GM12801 (cell line): ENCODE measurements around the gene SEC31A.

Source experiments
- TF ChIP-seq, protein P1 (sequence below): IDR thresholded peaks from one replicate; pipeline ENCODE4 v1.5.1; 2011; ENCODE audit warnings: control low read depth; ENCODE audit not compliant: insufficient read length; ENCODE audit errors: extremely low read depth

The SEC31A gene

DNA sequence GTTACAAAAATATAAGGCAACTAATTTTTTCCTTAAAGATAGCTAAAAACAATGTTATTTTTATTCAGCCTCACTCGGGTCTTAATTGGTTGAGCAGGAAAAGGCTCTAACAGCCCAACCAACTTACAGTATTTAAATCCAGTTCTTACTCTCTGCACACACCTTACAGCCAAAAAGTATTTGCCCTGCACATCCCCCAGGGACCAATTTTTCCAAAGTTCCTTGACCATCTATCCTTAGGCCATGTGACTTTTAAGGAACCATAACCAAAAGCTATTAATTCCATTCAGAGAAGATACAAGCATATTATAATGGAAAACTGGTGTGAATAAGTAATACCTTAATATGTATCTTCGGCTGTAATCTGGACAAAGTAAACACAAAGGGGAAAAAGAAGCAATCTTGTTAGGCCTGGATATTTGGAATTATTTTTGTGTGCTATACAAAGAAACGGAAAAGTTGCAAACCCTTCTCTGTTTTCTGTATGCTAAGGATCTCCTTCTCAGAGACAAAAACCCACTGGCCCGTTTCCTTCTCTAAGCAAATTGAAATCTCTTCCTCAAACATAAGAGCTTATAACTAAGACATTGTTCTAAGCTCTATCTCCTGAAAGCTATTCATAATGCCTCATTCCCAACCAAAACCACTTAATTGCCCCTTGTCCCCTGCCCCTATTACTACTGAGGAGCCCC, 8.6 kb upstream of the SEC31A start:
- TF ChIP-seq, protein P1, sequence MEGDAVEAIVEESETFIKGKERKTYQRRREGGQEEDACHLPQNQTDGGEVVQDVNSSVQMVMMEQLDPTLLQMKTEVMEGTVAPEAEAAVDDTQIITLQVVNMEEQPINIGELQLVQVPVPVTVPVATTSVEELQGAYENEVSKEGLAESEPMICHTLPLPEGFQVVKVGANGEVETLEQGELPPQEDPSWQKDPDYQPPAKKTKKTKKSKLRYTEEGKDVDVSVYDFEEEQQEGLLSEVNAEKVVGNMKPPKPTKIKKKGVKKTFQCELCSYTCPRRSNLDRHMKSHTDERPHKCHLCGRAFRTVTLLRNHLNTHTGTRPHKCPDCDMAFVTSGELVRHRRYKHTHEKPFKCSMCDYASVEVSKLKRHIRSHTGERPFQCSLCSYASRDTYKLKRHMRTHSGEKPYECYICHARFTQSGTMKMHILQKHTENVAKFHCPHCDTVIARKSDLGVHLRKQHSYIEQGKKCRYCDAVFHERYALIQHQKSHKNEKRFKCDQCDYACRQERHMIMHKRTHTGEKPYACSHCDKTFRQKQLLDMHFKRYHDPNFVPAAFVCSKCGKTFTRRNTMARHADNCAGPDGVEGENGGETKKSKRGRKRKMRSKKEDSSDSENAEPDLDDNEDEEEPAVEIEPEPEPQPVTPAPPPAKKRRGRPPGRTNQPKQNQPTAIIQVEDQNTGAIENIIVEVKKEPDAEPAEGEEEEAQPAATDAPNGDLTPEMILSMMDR = no peak

DNA sequence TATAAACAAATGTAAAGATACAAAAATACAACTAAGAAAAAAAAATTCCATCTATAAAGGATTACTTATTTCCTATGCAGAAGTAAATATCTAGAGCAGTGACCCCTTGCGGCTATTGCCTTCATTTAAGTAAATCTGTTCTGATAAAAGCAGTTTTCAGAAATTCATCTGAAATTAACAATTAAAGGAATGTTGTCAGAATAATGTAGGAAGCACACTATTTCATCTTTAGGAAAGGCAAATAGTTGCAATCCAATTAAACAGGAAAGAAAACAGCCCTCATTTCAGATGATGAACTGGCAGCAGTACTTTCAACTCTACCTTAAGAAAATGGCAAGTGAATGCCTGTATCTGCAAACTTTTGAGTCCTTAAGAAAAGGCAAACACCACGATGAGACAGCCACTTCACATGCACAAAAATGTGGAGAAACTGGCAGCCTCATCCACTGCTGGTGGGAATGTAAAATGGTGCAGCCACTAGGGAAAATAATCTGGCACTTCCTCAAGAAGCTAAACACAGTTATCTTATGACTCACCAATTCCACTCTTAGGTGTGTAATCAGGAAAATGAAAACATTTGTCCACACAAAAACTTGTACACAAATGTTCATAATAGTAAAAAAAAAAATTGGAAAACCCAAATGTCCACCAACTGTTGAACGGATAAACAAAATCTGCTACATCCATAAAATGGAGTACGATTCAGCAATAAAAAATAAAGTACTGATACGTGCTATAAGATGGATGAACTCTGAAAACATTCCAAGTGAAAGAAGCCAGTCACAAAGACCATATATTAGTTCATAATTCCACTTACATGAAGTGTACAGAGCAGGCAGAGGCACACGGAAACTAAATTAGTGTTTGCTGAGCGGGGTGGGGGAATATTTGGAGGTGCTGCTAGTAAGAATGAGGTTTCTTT, 7.6 kb upstream of the SEC31A start:
- TF ChIP-seq, protein P1 = no peak

DNA sequence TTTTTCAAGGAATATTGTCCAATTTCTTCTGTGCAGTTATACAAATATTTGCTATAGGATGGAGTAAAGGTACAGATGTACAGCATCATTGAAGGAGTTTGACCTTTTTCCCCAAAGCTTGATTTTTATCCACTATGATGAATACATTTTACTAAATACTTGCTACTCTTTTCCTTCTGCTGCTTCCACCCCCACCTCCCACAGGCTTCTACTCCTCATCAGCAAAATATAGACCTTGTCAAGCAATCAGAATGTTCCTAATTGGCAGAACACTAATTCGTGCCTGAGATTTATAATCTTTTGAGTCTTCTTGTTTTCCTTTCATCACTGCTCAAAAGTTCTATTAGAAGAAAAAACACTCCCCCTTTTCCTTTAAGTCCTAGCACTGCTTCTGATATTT, 5.8 kb upstream of the SEC31A start:
- TF ChIP-seq, protein P1 = no peak

DNA sequence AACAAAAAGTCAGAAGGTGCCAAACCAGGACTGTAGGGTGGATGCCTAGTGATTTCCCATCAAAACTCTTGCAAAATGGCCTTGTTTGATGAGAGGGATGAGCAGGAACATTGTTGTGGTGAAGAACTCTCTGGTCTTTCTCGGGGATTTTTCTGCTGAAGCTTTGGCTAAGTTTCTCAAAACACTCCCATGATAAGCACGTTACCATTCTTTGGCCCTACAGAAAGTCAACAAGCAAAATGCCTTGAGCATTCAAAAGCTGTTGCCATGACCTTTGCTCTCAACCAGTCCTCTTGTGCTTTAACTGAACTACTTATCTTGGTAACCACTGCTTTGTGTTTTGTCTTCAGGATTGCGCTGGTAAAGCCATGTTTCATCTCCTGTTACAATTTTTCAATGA, 3.0 kb upstream of the SEC31A start:
- TF ChIP-seq, protein P1 = no peak

DNA sequence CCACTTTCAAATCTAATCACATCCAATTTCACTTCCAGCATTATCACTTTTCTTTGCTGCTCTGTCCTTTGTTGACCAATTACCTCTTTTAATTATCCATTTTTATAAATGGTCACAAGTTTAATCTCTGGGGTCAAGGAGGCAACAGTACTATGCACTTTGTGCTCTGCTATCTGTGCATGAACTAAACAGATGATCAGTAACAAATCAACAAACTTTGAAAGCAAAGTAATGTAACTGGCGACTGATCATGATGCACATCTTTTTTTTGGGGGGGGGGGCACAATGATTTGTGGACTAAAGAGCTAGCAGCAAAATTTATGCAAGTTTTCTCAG, 1.5 kb upstream of the SEC31A start:
- TF ChIP-seq, protein P1 = no peak

DNA sequence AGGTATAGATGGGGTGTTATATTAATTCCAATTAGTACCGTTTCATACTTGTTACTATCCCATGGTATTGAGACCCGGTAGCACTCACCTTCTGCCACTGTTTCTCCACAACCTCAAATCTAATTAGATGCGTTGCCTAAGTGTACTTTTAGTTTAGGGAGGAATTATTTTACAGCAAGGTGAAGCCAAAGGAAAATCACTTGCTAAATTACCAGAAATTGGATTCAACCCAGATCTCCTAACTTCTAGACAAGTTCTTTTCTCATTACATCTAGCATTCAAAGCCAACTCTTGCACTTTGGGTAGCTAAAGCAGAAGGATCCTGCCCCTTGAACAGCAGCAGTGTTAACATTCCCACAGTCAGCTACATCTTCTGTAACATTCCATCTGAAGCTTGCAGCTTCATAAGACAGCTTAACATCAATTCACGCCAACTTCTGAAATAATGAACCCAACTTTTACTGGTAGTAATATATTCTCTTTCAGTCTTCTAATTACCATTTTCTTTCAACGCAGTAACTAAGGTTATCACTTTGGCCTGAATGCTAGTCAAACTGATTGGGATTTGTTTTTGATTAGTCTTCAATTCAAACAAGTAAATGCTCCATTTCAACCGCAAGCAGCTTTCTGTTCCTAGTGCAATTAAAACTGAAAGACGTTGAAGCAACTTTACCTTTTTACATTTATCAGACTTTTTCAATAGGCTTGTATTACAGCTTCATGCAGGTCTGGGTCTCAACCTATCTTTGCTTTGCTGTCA, 934 bp upstream of the SEC31A start:
- TF ChIP-seq, protein P1 = no peak

DNA sequence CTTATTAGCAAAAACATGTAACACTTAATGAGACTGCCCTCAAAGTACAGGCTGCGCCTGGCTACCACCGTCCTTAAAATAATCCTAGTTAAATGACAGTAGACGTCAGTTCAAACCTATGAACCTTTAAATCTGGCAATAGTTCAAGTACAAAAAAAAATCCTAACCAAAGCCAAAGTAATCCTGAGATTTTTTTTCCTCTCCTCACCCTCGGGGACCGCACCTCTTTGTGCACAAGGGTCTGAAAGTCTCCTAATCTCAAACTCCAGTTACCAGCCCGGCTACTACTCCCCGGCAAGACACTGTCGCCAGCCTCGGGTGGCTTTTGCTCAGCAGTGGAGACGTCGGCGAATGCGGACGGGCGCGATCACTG, 439 bp downstream of the SEC31A start:
- TF ChIP-seq, protein P1 = no peak
